Keratinocyte (primary cell): Measurements from ENCODE around the gene CHRM4. TPM values are rescaled to one million over a fixed set of nuclear protein-coding genes. Genes with fewer than 3 reads are reported as not detected.

Experiments
- DNase-seq: peaks from one replicate; pipeline ENCODE4 v3.0.0-alpha.2; 2011; ENCODE audit warnings: low read depth, missing footprints, low spot score
- FAIRE-seq: peaks from 2 replicates; lab custom pipeline; 2011; peaks lifted over from hg19 to GRCh38; lab: Jason Lieb, UNC
- H2AFZ ChIP-seq: 2 replicates; pipeline ENCODE4 v1.6.0; 2012; ENCODE audit warnings: low read length, control low read depth, inconsistent platforms; ENCODE audit not compliant: control insufficient read depth
- H3K27ac ChIP-seq: 2 replicates; pipeline ENCODE4 v1.5.1; 2011; ENCODE audit warnings: low read length; ENCODE audit not compliant: control insufficient read depth, insufficient read depth
- H3K27me3 ChIP-seq: 3 replicates; pipeline ENCODE4 v1.6.0; 2011; ENCODE audit warnings: low read length; ENCODE audit not compliant: control insufficient read depth, insufficient read depth; ENCODE audit errors: extremely low read depth
- H3K36me3 ChIP-seq, 2 experiments: 2 replicates in 1 of 2; 3 replicates in 1 of 2; pipeline ENCODE4 v1.5.1; 2011; ENCODE audit warnings: low read length in 2 of 2, mild to moderate bottlenecking in 1 of 2; ENCODE audit not compliant: control insufficient read depth in 2 of 2, insufficient read depth in 2 of 2; ENCODE audit errors: extremely low read depth in 1 of 2
- H3K4me1 ChIP-seq: 3 replicates; pipeline ENCODE4 v1.5.1; 2011; ENCODE audit warnings: low read length; ENCODE audit not compliant: control insufficient read depth, insufficient read depth; ENCODE audit errors: extremely low read depth
- H3K4me2 ChIP-seq: 3 replicates; pipeline ENCODE4 v1.6.0; 2011; ENCODE audit warnings: low read depth, low read length; ENCODE audit not compliant: control insufficient read depth, insufficient read depth; ENCODE audit errors: extremely low read depth
- H3K4me3 ChIP-seq, 3 experiments: fragments of 200-600 bp in 1 of 3; sonication (generic) in 1 of 3; 2 replicates in 2 of 3; 3 replicates in 1 of 3; pipeline ENCODE4 v1.5.1; 2011 to 2016; ENCODE audit warnings: low read length in 3 of 3, mild to moderate bottlenecking in 3 of 3, control low read depth in 2 of 3, inconsistent platforms in 1 of 3, low read depth in 1 of 3, mixed read lengths in 1 of 3, mixed run types in 1 of 3, moderate library complexity in 1 of 3; ENCODE audit not compliant: control insufficient read depth in 2 of 3, insufficient read depth in 2 of 3; ENCODE audit errors: extremely low read depth in 1 of 3
- H3K79me2 ChIP-seq: 2 replicates; pipeline ENCODE4 v1.6.0; 2012; ENCODE audit warnings: low read length; ENCODE audit not compliant: control insufficient read depth, insufficient read depth
- H3K9ac ChIP-seq: 3 replicates; pipeline ENCODE4 v1.6.0; 2011; ENCODE audit warnings: low read length; ENCODE audit not compliant: control insufficient read depth, insufficient read depth; ENCODE audit errors: extremely low read depth
- H3K9me1 ChIP-seq: 3 replicates; pipeline ENCODE4 v1.6.0; 2011; ENCODE audit warnings: low read length; ENCODE audit not compliant: control insufficient read depth, insufficient read depth; ENCODE audit errors: extremely low read depth
- H3K9me3 ChIP-seq: 2 replicates; pipeline ENCODE4 v1.5.1; 2012; ENCODE audit warnings: low read depth, low read length; ENCODE audit not compliant: control insufficient read depth
- H4K20me1 ChIP-seq: 3 replicates; pipeline ENCODE4 v1.6.0; 2011; ENCODE audit warnings: low read length; ENCODE audit not compliant: control insufficient read depth, insufficient read depth; ENCODE audit errors: extremely low read depth
- EZH2 ChIP-seq: IDR thresholded peaks from one replicate; pipeline ENCODE4 v1.6.1; 2012; ENCODE audit warnings: inconsistent platforms, mild to moderate bottlenecking, low read length, moderate library complexity
- dilution Hi-C: fragments of 300-500 bp; cut with MboI; formaldehyde crosslinking; loops from one replicate; pipeline ENCODE4 v1.7.0; 2020; ENCODE audit warnings: low sequenced_read_pairs; ENCODE audit not compliant: extremely low pct_ligation_motif_present
- polyA plus RNA-seq, 5 experiments: library from polyadenylated mRNA; depleted of rRNA in 3 of 5; stranded (reverse) in 3 of 5; stranded (forward) in 1 of 5; unstranded in 1 of 5; fragments of >200 nt; gene quantifications; 1 replicate in 1 of 5; 2 replicates in 3 of 5; 3 replicates in 1 of 5; pipeline versions ENCODE4 v1.2.1 to v1.2.3, GENCODE V29; 2011 to 2012; ENCODE audit warnings: missing spikeins in 2 of 5, low read depth in 1 of 5, low replicate concordance in 1 of 5
- TF ChIP-seq, protein P1 (sequence below), 3 experiments: IDR thresholded peaks in 1 of 3; conservative IDR thresholded peaks in 1 of 3; optimal IDR thresholded peaks in 1 of 3; 2 replicates in 2 of 3; 3 replicates in 1 of 3; pipeline versions ENCODE3 to v1.5.1; 2011; ENCODE audit warnings: low read length in 3 of 3, mild to moderate bottlenecking in 3 of 3, moderate library complexity in 2 of 3, control low read depth in 1 of 3, inconsistent platforms in 1 of 3; ENCODE audit not compliant: insufficient read depth in 2 of 3; ENCODE audit errors: extremely low read depth in 1 of 3

The CHRM4 gene
- polyA plus RNA-seq, 1 donor (not counting 4 experiments of a cell fraction or from before 2014, with no cell fraction given) = not detected

DNA sequence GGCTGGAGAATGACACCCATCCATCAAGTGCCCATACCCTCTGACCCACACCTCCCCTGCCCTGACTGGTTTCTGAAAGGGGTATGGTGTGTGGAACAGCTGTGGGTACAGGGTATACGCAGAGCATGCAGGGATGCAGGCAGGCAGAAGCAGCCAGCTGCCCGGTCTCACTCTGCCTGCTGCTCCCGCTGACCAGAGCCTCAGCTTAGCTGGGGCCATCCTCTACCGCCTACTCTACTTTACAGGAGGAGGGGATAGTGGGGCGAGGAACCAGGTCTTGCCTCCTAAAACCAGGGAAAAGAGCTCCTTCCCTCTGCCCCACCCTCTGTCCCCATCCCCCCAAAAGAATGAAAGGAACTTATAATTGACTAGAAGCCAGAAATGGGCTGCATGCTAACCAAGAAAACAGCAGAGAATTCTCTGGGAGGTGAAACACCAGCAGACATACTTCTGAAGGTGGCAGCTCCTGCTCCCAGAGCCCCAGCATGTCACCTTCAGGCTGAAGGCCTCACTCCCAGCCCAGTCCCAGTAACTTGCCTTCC is 13.0 kb upstream of the CHRM4 start:
- H2AFZ ChIP-seq = no peak overlapping the region
- no peaks in the 10 kb centered on the region for H3K79me2 ChIP-seq
- DNase-seq (no peak), FAIRE-seq (no peak)
- no peak overlapping the region for H3K9ac ChIP-seq
- no peaks in the 10 kb centered on the region for H3K4me1 ChIP-seq
- no peaks in the 10 kb centered on the region for H3K9me1 ChIP-seq
- no peaks in the 10 kb centered on the region for H3K9me3 ChIP-seq
- H3K27me3 ChIP-seq = no peaks in the 10 kb centered on the region
- no peak overlapping the region for H3K4me3 ChIP-seq
- H4K20me1 ChIP-seq = no peaks in the 10 kb centered on the region
- dilution Hi-C loops = no loop called here
- no peak overlapping the region for H3K4me2 ChIP-seq
- peaks cover 17 to 28% of the 10 kb centered on the region in 2 experiments for H3K36me3 ChIP-seq
- no peak overlapping the region for H3K27ac ChIP-seq
- TF ChIP-seq, protein P1, sequence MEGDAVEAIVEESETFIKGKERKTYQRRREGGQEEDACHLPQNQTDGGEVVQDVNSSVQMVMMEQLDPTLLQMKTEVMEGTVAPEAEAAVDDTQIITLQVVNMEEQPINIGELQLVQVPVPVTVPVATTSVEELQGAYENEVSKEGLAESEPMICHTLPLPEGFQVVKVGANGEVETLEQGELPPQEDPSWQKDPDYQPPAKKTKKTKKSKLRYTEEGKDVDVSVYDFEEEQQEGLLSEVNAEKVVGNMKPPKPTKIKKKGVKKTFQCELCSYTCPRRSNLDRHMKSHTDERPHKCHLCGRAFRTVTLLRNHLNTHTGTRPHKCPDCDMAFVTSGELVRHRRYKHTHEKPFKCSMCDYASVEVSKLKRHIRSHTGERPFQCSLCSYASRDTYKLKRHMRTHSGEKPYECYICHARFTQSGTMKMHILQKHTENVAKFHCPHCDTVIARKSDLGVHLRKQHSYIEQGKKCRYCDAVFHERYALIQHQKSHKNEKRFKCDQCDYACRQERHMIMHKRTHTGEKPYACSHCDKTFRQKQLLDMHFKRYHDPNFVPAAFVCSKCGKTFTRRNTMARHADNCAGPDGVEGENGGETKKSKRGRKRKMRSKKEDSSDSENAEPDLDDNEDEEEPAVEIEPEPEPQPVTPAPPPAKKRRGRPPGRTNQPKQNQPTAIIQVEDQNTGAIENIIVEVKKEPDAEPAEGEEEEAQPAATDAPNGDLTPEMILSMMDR (optimal IDR thresholded peaks at IDR 0.05 in 1 of 3, IDR thresholded peaks at IDR 0.05 in 1 of 3, conservative IDR thresholded peaks at IDR 0.05 in 1 of 3; ENCODE audit: extremely low read depth in 1 of 3, insufficient read depth in 2 of 3, low read length in 3 of 3) = no peak
- no peak for TF ChIP-seq EZH2

DNA sequence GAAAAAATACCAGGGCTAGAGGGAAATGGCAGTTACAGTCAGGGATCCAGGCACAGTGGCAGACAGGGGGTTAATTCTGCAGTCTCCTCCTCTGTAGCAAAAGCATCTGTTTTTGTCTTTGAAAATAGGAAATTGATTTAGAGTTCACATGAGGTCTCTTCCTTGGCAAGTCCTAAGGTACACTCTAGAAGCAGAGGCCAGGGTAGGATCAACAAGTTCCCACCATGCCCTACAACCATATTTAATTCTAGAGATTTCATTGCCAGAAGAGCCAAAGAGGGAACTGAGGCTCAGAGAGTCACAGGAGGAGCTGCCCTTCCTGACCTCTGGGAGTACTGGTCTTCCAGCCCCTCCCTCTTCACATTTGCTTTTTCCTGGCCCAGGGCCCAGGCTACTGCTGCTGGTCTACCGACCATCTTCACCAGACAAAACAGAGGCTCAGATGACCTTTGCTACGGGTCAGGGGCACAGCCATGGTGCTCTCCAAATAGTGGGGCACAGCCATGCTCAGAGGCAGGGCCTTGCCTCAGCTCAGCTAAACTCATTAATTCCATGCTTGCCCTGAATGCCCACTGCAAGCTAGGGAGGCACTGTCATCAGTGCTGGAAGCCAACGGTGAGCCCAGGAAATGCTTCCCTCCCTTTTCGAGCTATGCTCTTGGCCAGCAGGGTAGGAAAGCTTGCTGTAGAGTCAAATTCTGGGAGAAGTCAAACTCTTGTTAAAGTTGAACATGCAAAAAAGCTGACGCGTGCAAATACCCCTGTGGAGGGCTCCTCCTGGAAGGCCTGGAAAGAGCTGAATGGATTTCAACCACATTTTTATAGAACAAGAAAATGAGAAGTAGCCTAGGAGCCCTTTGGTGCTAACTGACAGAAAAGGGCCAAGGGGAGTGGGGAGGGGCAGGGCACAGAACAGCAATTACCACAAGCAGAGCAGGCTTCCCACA is 11.7 kb upstream of the CHRM4 start:
- dilution Hi-C loops = no loop called here
- Histone ChIP-seq H3K36me3 (peaks cover 9 to 22% of the 10 kb centered on the region in 2 experiments), H3K9me3 (no peaks in the 10 kb centered on the region), H3K4me2 (no peak overlapping the region), H4K20me1 (no peaks in the 10 kb centered on the region), H3K27ac (no peak overlapping the region), H3K4me1 (no peaks in the 10 kb centered on the region), H2AFZ (no peak overlapping the region), H3K4me3 (no peak overlapping the region), H3K79me2 (no peaks in the 10 kb centered on the region), H3K27me3 (no peaks in the 10 kb centered on the region), H3K9ac (no peak overlapping the region), H3K9me1 (no peaks in the 10 kb centered on the region)
- DNase-seq (no peak), FAIRE-seq (no peak)
- no peak for TF ChIP-seq EZH2
- TF ChIP-seq, protein P1 (optimal IDR thresholded peaks at IDR 0.05 in 1 of 3, IDR thresholded peaks at IDR 0.05 in 1 of 3, conservative IDR thresholded peaks at IDR 0.05 in 1 of 3; ENCODE audit: extremely low read depth in 1 of 3, insufficient read depth in 2 of 3, low read length in 3 of 3) = no peak
